Activated T-cell treated with anti-CD3 and anti-CD28 coated beads for 24 hours (primary cell): ENCODE results near the gene CAPN2.
"Not testable (repeated sequence)": the region's sequence is repeated elsewhere in the genome, so short reads cannot be mapped to it uniquely, and the experiment has no call there.

ENCODE experiments used
- DNase-seq: peaks from one replicate; pipeline ENCODE4 v3.0.0-alpha.2; 2020; ENCODE audit warnings: low read depth

CAPN2 gene

GRCh38 chr1:223717123-223717522, 4.8 kb downstream of the CAPN2 start:
- DNase-seq: no peak

GRCh38 chr1:223717695-223718363, 5.5 kb downstream of the CAPN2 start:
- no peak for DNase-seq

- DNase-seq: no peak
Measured at GRCh38 chr1:223718850-223719249, 6.5 kb downstream of the CAPN2 start.

- no peak for DNase-seq
Measured at GRCh38 chr1:223720971-223721591, 8.7 kb downstream of the CAPN2 start.

- DNase-seq: no peak
Measured at GRCh38 chr1:223721658-223722607, 9.6 kb downstream of the CAPN2 start.

- no peak for DNase-seq
Measured at GRCh38 chr1:223723351-223723904, 11.1 kb downstream of the CAPN2 start.

GRCh38 chr1:223724376-223724775, 12.0 kb downstream of the CAPN2 start:
- DNase-seq: no peak

GRCh38 chr1:223725578-223725977, 13.2 kb downstream of the CAPN2 start:
- DNase-seq: no peak

- peak; percentile 90 for DNase-seq
Measured at GRCh38 chr1:223726380-223727001, 14.2 kb downstream of the CAPN2 start.

- no peak for DNase-seq
Measured at GRCh38 chr1:223727541-223727940, 15.2 kb downstream of the CAPN2 start.

- DNase-seq: no peak
Measured at GRCh38 chr1:223729906-223730305, 17.6 kb downstream of the CAPN2 start.

- no peak for DNase-seq
Measured at GRCh38 chr1:223730479-223731132, 18.3 kb downstream of the CAPN2 start.

GRCh38 chr1:223731133-223731770, 18.9 kb downstream of the CAPN2 start:
- DNase-seq: no peak

- no peak for DNase-seq
Measured at GRCh38 chr1:223732993-223733798, 20.9 kb downstream of the CAPN2 start.

GRCh38 chr1:223733898-223734852, 21.8 kb downstream of the CAPN2 start:
- no peak for DNase-seq

- DNase-seq: not testable (repeated sequence)
Measured at GRCh38 chr1:223736638-223737037, 24.3 kb downstream of the CAPN2 start.

- no peak for DNase-seq
Measured at GRCh38 chr1:223737342-223737741, 25.0 kb downstream of the CAPN2 start.

- no peak for DNase-seq
Measured at GRCh38 chr1:223738465-223739365, 26.4 kb downstream of the CAPN2 start.
